K562 (cell line): ENCODE results near the gene NTPCR. TPM values are rescaled to one million over a fixed set of nuclear protein-coding genes. Genes with fewer than 3 reads are reported as not detected.
A peak's percentile ranks its signal among the peaks of the same experiment; 100 is the strongest.

Source experiments
- ATF3 ChIP-seq, 2 experiments: fragments of 450-650 bp in 1 of 2; sonication (generic) in 1 of 2; formaldehyde crosslinking in 1 of 2; IDR thresholded peaks in 1 of 2; conservative IDR thresholded peaks in 1 of 2; 2 replicates each; pipeline versions ENCODE4 v1.6.1 to v1.8.1; 2016 to 2023; ENCODE audit warnings: mild to moderate bottlenecking in 2 of 2, moderate library complexity in 2 of 2, inconsistent platforms in 1 of 2, missing genetic modification reagents in 1 of 2
- CC2D1A ChIP-seq: fragments of 450-650 bp; IDR thresholded peaks from 2 replicates; pipeline ENCODE4 v1.6.1; 2017; ENCODE audit warnings: mild to moderate bottlenecking
- CHD2 ChIP-seq: IDR thresholded peaks from 2 replicates; pipeline ENCODE4 v1.6.1; 2011; ENCODE audit warnings: low read depth, low read length
- CSDE1 ChIP-seq, 2 experiments: fragments of 450-650 bp; IDR thresholded peaks; 2 replicates each; pipeline ENCODE4 v1.6.1; 2016; ENCODE audit warnings: mild to moderate bottlenecking in 1 of 2
- DEAF1 ChIP-seq: fragments of 450-650 bp; formaldehyde crosslinking; IDR thresholded peaks from 2 replicates; pipeline ENCODE4 v1.4.0; 2020; ENCODE audit warnings: mild to moderate bottlenecking, moderate library complexity
- POLR2B ChIP-seq: fragments of 450-650 bp; IDR thresholded peaks from 2 replicates; pipeline ENCODE4 v1.6.1; 2018; ENCODE audit warnings: low read depth; ENCODE audit not compliant: partially characterized antibody
- RAD21 ChIP-seq, 2 experiments: fragments of 250-450 bp in 1 of 2; fragments of 450-650 bp in 1 of 2; sonication (Bioruptor Pico) in 1 of 2; formaldehyde crosslinking in 1 of 2; IDR thresholded peaks in 1 of 2; conservative IDR thresholded peaks in 1 of 2; 2 replicates each; pipeline versions ENCODE4 v1.4.0 to v1.8.0; 2020 to 2022; ENCODE audit warnings: mild to moderate bottlenecking in 2 of 2, moderate library complexity in 1 of 2
- REST ChIP-seq, 2 experiments: fragments of 450-650 bp; formaldehyde crosslinking in 1 of 2; IDR thresholded peaks; 2 replicates each; pipeline versions ENCODE4 v1.4.0 to v1.6.1; 2014 to 2020; ENCODE audit warnings: mild to moderate bottlenecking in 2 of 2, borderline replicate concordance in 1 of 2, low read depth in 1 of 2
- SMC3 ChIP-seq: conservative IDR thresholded peaks from 2 replicates; pipeline ENCODE4 v1.6.1; 2011; ENCODE audit warnings: low read depth, low read length, improper control_type of control experiment; ENCODE audit not compliant: insufficient read depth
- STAT5B ChIP-seq: fragments of 250-450 bp; sonication (Bioruptor Pico); IDR thresholded peaks from 2 replicates; pipeline ENCODE4 v1.8.0; 2021; ENCODE audit warnings: mild to moderate bottlenecking, inconsistent platforms
- TAF1 ChIP-seq: IDR thresholded peaks from 2 replicates; pipeline ENCODE4 v1.6.1; 2011; ENCODE audit warnings: mild to moderate bottlenecking, low read length, moderate library complexity; ENCODE audit not compliant: insufficient read depth, control insufficient read depth, severe bottlenecking; ENCODE audit errors: extremely low read depth
- ZNF175 ChIP-seq: fragments of 200-800 bp; sonication (Bioruptor generic); IDR thresholded peaks from 2 replicates; pipeline ENCODE4 v1.6.1; 2016; ENCODE audit warnings: low read depth, mild to moderate bottlenecking, missing genetic modification characterization, missing compliant biosample characterization
- ZNF408 ChIP-seq: fragments of 250-450 bp; sonication (Bioruptor Pico); IDR thresholded peaks from 2 replicates; pipeline ENCODE4 v1.4.0; 2020; ENCODE audit warnings: low read depth, mild to moderate bottlenecking, moderate library complexity
- ZNF75A ChIP-seq: fragments of 450-650 bp; formaldehyde crosslinking; IDR thresholded peaks from 2 replicates; pipeline ENCODE4 v1.4.0; 2020; ENCODE audit warnings: mild to moderate bottlenecking
- polyA plus RNA-seq, 8 experiments: library from polyadenylated mRNA; depleted of rRNA in 4 of 8; stranded (reverse) in 5 of 8; unstranded in 3 of 8; fragments of >200 nt; fragmentation: Nextera tagmentation in 2 of 8; fragmentation: Illumina TruSeq in 1 of 8; extraction: Ambion mirVana in 2 of 8; extraction: Trizol in 1 of 8; gene quantifications; 2 replicates each; pipeline versions ENCODE4 v1.2.1 to v1.2.3, GENCODE V29; 2011 to 2014; ENCODE audit warnings: inconsistent platforms in 1 of 8, missing spikeins in 1 of 8
- total RNA-seq, 7 experiments: library from RNA; depleted of rRNA in 6 of 7; stranded (reverse); fragments of >200 nt in 6 of 7; fragmentation: Illumina TruSeq in 2 of 7; extraction: Trizol in 2 of 7; gene quantifications; 2 replicates each; pipeline versions ENCODE4 v1.2.1 to v1.2.3, GENCODE V29; 2011 to 2021; ENCODE audit warnings: low replicate concordance in 1 of 7

The NTPCR gene
- total and polyA plus RNA-seq, 9 of the 15 experiments (the other 6 are each of a cell fraction or from before 2014, with no cell fraction given), result 19.3 to 105 (median 48.8) TPM

- TF ChIP-seq REST (IDR thresholded peaks at IDR 0.05; ENCODE audit: borderline replicate concordance) (peak; percentile 55; the same call in 1 of the 2 replicates), REST (CRISPR knock-in tag; IDR thresholded peaks at IDR 0.05; ENCODE audit: low read depth) (no peak), RAD21 (CRISPR knock-in tag; conservative IDR thresholded peaks at IDR 0.05 in 1 of 2, IDR thresholded peaks at IDR 0.05 in 1 of 2) (peak; percentile 75), CHD2 (no peak), SMC3 (peak; percentile 36; the same call in 1 of the 2 replicates), ZNF75A (no peak), ZNF175 (CRISPR knock-in tag) (no peak), CC2D1A (no peak), POLR2B (no peak), TAF1 (no peak), CSDE1 (IDR thresholded peaks at IDR 0.05) (no peak), ZNF408 (no peak), DEAF1 (CRISPR knock-in tag) (peak; percentile 56; the same call in 1 of the 2 replicates), ATF3 (IDR thresholded peaks at IDR 0.05) (no peak), ATF3 (CRISPR knock-in tag; conservative IDR thresholded peaks at IDR 0.05) (no peak), STAT5B (CRISPR knock-in tag) (no peak)
These were observed 74.7 kb downstream of the NTPCR start (continued) for GRCh38 chr1:233025157-233025556.
